Gastroesophageal sphincter (tissue), 3 donors: Measurements from ENCODE around the gene DPEP2.
"Not testable (repeated sequence)": the region's sequence is repeated elsewhere in the genome, so short reads cannot be mapped to it uniquely, and the experiment has no call there.

Experiments used
- POLR2A ChIP-seq, 2 donors: fragments of 450-650 bp; IDR thresholded peaks; one replicate each; pipeline ENCODE4 v1.6.1; 2017; ENCODE audit warnings: antibody characterized with exemption in 2 of 2, mild to moderate bottlenecking in 2 of 2, moderate library complexity in 1 of 2
- TF ChIP-seq, protein P1 (sequence below), 4 experiments: fragments of 200-600 bp in 2 of 4; fragments of 450-650 bp in 2 of 4; sonication (generic) in 1 of 4; IDR thresholded peaks; one replicate each; pipeline ENCODE4 v1.5.1; 2017 to 2019; ENCODE audit warnings: antibody characterized with exemption in 4 of 4, mild to moderate bottlenecking in 2 of 4, moderate library complexity in 2 of 4

DNA sequence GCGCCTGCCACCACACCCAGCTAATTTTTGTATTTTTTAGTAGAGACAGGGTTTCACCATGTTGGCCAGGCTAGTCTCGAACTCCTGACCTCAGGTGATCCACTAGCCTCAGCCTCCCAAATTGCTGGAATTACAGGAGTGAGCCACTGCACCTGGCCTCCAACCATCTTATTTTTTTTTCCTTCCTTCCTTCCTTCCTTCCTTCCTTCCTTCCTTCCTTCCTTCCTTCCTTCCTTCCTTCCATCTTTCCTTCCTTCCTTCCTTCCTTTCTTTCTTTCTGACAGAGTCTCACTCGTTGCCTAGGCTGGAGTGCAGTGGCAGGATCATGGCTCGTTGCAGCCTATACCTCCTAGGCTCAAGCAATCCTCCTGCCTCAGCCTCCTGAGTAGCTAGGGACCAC, 10.6 kb upstream of the DPEP2 start:
- TF ChIP-seq, protein P1, sequence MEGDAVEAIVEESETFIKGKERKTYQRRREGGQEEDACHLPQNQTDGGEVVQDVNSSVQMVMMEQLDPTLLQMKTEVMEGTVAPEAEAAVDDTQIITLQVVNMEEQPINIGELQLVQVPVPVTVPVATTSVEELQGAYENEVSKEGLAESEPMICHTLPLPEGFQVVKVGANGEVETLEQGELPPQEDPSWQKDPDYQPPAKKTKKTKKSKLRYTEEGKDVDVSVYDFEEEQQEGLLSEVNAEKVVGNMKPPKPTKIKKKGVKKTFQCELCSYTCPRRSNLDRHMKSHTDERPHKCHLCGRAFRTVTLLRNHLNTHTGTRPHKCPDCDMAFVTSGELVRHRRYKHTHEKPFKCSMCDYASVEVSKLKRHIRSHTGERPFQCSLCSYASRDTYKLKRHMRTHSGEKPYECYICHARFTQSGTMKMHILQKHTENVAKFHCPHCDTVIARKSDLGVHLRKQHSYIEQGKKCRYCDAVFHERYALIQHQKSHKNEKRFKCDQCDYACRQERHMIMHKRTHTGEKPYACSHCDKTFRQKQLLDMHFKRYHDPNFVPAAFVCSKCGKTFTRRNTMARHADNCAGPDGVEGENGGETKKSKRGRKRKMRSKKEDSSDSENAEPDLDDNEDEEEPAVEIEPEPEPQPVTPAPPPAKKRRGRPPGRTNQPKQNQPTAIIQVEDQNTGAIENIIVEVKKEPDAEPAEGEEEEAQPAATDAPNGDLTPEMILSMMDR (IDR thresholded peaks at IDR 0.05), result not testable (repeated sequence)
- TF ChIP-seq POLR2A (IDR thresholded peaks at IDR 0.05), result not testable (repeated sequence)
